ENCODE results near the gene NUP42.

DNA sequence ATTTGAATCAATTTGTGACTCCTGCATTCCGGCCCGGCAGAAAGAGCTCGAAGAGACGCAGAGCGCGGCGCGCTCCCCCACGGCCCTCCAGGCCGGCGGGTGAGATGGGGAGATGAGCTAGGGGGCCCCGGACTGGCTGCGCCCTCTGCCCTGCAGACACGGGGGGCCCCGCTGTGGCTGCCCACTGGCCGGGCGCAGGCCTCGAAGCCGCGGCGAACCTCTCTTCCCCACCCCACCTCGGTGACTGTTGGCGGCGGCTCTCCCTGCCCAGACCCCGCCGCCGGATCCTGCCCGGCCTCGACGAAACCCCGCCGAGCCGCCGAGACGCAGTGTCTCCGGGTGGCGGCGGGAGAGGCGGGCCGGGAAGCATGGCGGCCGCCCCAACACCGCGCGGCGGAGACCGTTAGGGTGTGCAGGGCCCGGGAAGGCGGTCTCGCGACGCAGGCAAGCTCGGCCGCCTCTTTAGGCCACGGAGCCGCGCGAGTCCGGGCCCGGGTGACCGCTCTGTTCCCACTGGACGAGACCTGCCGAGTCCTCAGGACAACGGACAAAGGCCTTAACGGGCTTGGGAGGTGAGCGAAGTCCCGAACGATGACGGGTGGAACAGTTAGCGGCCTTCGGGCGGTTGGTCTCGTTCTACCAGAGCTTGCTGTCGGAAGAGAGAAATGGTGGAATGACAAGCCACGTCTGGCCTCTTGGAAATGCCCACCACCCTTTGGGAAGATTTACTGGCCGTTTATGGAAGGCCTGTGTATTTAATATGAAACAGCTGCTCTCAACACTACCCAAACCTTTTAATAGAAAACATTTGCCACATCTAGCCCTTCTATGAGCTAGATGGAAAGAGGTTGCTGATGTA, 24.3 kb downstream of the NUP42 start:
- TF ChIP-seq, protein P1, sequence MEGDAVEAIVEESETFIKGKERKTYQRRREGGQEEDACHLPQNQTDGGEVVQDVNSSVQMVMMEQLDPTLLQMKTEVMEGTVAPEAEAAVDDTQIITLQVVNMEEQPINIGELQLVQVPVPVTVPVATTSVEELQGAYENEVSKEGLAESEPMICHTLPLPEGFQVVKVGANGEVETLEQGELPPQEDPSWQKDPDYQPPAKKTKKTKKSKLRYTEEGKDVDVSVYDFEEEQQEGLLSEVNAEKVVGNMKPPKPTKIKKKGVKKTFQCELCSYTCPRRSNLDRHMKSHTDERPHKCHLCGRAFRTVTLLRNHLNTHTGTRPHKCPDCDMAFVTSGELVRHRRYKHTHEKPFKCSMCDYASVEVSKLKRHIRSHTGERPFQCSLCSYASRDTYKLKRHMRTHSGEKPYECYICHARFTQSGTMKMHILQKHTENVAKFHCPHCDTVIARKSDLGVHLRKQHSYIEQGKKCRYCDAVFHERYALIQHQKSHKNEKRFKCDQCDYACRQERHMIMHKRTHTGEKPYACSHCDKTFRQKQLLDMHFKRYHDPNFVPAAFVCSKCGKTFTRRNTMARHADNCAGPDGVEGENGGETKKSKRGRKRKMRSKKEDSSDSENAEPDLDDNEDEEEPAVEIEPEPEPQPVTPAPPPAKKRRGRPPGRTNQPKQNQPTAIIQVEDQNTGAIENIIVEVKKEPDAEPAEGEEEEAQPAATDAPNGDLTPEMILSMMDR (IDR thresholded peaks at IDR 0.05; ENCODE audit: poor library complexity) = no peak
- TF ChIP-seq EZH2phosphoT487 (IDR thresholded peaks at IDR 0.05; ENCODE audit: low read depth, severe bottlenecking, unreplicated experiment) = no peak

Data from hepatocyte (in vitro differentiated cells).